ENCODE measurements around the gene TTYH3. TPM values are rescaled to one million over a fixed set of nuclear protein-coding genes. Genes with fewer than 3 reads are reported as not detected.

Gene TTYH3
- total and polyA plus RNA-seq, 2 of the 8 experiments (the other 6 are each of a cell fraction or from before 2014, with no cell fraction given), result 66.2 to 169 TPM

DNA sequence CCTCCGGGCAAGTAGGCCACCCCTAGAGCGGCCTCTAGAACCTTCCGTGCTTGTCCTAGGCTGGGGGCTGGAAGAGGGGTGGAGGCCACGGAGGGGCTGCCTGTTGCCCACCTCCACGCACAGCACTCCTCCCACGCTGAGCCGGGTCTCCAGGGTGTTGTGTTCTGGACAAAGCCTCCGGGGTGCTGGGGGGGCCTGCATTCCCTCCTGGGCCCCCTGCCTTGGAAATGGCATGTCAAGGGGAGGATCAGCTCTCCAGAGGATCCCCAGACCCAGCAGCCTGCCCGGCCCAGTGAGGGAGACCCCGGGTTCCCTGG, 8.1 kb upstream of the TTYH3 start (continued):
- TF ChIP-seq, protein P1, sequence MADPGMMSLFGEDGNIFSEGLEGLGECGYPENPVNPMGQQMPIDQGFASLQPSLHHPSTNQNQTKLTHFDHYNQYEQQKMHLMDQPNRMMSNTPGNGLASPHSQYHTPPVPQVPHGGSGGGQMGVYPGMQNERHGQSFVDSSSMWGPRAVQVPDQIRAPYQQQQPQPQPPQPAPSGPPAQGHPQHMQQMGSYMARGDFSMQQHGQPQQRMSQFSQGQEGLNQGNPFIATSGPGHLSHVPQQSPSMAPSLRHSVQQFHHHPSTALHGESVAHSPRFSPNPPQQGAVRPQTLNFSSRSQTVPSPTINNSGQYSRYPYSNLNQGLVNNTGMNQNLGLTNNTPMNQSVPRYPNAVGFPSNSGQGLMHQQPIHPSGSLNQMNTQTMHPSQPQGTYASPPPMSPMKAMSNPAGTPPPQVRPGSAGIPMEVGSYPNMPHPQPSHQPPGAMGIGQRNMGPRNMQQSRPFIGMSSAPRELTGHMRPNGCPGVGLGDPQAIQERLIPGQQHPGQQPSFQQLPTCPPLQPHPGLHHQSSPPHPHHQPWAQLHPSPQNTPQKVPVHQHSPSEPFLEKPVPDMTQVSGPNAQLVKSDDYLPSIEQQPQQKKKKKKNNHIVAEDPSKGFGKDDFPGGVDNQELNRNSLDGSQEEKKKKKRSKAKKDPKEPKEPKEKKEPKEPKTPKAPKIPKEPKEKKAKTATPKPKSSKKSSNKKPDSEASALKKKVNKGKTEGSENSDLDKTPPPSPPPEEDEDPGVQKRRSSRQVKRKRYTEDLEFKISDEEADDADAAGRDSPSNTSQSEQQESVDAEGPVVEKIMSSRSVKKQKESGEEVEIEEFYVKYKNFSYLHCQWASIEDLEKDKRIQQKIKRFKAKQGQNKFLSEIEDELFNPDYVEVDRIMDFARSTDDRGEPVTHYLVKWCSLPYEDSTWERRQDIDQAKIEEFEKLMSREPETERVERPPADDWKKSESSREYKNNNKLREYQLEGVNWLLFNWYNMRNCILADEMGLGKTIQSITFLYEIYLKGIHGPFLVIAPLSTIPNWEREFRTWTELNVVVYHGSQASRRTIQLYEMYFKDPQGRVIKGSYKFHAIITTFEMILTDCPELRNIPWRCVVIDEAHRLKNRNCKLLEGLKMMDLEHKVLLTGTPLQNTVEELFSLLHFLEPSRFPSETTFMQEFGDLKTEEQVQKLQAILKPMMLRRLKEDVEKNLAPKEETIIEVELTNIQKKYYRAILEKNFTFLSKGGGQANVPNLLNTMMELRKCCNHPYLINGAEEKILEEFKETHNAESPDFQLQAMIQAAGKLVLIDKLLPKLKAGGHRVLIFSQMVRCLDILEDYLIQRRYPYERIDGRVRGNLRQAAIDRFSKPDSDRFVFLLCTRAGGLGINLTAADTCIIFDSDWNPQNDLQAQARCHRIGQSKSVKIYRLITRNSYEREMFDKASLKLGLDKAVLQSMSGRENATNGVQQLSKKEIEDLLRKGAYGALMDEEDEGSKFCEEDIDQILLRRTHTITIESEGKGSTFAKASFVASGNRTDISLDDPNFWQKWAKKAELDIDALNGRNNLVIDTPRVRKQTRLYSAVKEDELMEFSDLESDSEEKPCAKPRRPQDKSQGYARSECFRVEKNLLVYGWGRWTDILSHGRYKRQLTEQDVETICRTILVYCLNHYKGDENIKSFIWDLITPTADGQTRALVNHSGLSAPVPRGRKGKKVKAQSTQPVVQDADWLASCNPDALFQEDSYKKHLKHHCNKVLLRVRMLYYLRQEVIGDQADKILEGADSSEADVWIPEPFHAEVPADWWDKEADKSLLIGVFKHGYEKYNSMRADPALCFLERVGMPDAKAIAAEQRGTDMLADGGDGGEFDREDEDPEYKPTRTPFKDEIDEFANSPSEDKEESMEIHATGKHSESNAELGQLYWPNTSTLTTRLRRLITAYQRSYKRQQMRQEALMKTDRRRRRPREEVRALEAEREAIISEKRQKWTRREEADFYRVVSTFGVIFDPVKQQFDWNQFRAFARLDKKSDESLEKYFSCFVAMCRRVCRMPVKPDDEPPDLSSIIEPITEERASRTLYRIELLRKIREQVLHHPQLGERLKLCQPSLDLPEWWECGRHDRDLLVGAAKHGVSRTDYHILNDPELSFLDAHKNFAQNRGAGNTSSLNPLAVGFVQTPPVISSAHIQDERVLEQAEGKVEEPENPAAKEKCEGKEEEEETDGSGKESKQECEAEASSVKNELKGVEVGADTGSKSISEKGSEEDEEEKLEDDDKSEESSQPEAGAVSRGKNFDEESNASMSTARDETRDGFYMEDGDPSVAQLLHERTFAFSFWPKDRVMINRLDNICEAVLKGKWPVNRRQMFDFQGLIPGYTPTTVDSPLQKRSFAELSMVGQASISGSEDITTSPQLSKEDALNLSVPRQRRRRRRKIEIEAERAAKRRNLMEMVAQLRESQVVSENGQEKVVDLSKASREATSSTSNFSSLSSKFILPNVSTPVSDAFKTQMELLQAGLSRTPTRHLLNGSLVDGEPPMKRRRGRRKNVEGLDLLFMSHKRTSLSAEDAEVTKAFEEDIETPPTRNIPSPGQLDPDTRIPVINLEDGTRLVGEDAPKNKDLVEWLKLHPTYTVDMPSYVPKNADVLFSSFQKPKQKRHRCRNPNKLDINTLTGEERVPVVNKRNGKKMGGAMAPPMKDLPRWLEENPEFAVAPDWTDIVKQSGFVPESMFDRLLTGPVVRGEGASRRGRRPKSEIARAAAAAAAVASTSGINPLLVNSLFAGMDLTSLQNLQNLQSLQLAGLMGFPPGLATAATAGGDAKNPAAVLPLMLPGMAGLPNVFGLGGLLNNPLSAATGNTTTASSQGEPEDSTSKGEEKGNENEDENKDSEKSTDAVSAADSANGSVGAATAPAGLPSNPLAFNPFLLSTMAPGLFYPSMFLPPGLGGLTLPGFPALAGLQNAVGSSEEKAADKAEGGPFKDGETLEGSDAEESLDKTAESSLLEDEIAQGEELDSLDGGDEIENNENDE (IDR thresholded peaks at IDR 0.05; ENCODE audit: insufficient replicate concordance, low read length), result no peak
- TF ChIP-seq, protein P2, sequence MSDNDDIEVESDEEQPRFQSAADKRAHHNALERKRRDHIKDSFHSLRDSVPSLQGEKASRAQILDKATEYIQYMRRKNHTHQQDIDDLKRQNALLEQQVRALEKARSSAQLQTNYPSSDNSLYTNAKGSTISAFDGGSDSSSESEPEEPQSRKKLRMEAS (IDR thresholded peaks at IDR 0.05), result no peak
- no peak for TF ChIP-seq SIX5 (IDR thresholded peaks at IDR 0.05; ENCODE audit: low read depth, low read length)
- no peak for TF ChIP-seq GTF2F1 (IDR thresholded peaks at IDR 0.05; ENCODE audit: borderline replicate concordance, low read depth, low read length)

Measured in H1 (cell line).